Measurements from ENCODE around the gene CKAP2. TPM values are rescaled to one million over a fixed set of nuclear protein-coding genes. Genes with fewer than 3 reads are reported as not detected.

CKAP2 gene
- total RNA-seq, 1 experiment from 2014 or later, result 80.2 TPM

- H3K27me3 ChIP-seq (ENCODE audit: insufficient read depth, low read length), result no peaks in the 10 kb centered on the region
- no TSS peak for BruUV-seq (replicated peaks)
- H3K36me3 ChIP-seq (ENCODE audit: control insufficient read depth in 1 of 2, insufficient read depth in 2 of 2, low read length in 2 of 2), result peaks cover 11 to 24% of the 10 kb centered on the region in 2 experiments; a peak in 3 of 4 replicates
- peaks cover 53% of the 10 kb centered on the region for H3K79me2 ChIP-seq (ENCODE audit: insufficient read depth, low read length)
- no peak for TF ChIP-seq JUND (IDR thresholded peaks at IDR 0.05)
- peak; percentile 68 for TF ChIP-seq ZFX (IDR thresholded peaks at IDR 0.05)
- TF ChIP-seq RAD21 (IDR thresholded peaks at IDR 0.05; ENCODE audit: low read depth), result no peak
- no peak for TF ChIP-seq EZH2phosphoT487 (IDR thresholded peaks at IDR 0.05; ENCODE audit: borderline replicate concordance)
- no peak for TF ChIP-seq ZBTB33 (IDR thresholded peaks at IDR 0.05; ENCODE audit: extremely low read depth, insufficient replicate concordance, low read length)
- DNase-seq (ENCODE audit: low read depth, low spot score), result peak; percentile 49
- peak overlapping the region; percentile 93 for H3K27ac ChIP-seq (ENCODE audit: low read depth, low read length)
- CTCF ChIA-PET, result no interaction called here
- POLR2A ChIA-PET, result no interaction called here
- RAD21 ChIA-PET (ENCODE audit: low non-redundant PET in 1 of 2, low total read pairs in 2 of 2, uncharacterized antibody in 2 of 2, unreplicated experiment in 2 of 2), result no interaction called here
- peak overlapping the region; percentile 73 to 85 for H3K4me3 ChIP-seq (replicated peaks in 1 of 2; ENCODE audit: low read depth in 1 of 2, low read length in 2 of 2)
- peak overlapping the region; percentile 63 for H2AFZ ChIP-seq (ENCODE audit: low read depth, low read length, poor library complexity, severe bottlenecking)
- no peaks in the 10 kb centered on the region for H3K9me3 ChIP-seq (ENCODE audit: control insufficient read depth in 1 of 2, insufficient read depth in 1 of 2, low read depth in 1 of 2, low read length in 2 of 2)
- no peaks in the 10 kb centered on the region for H4K20me1 ChIP-seq (ENCODE audit: insufficient read depth)
- peak; percentile 68 for ATAC-seq
- peak overlapping the region; percentile 99 for H3K4me2 ChIP-seq (ENCODE audit: low read length)
- no peaks in the 10 kb centered on the region for H3K9me2 ChIP-seq (ENCODE audit: insufficient read depth)
- peak overlapping the region; percentile 89 for H3K9ac ChIP-seq (ENCODE audit: low read length)
- intact Hi-C loops (cut with micrococcal nuclease), result loop anchor here (2.0 to 10.0 kb wide), 2 partner anchors 107 to 301 kb away; partner anchors contain the start of gene NEK3
- H3K4me1 ChIP-seq (ENCODE audit: control insufficient read depth in 1 of 2, insufficient read depth in 2 of 2, low read length in 2 of 2), result peaks cover 13 to 31% of the 10 kb centered on the region in 2 experiments
Measured at GRCh38 chr13:52455677-52456041, 381 bp downstream of the CKAP2 start.

DNA sequence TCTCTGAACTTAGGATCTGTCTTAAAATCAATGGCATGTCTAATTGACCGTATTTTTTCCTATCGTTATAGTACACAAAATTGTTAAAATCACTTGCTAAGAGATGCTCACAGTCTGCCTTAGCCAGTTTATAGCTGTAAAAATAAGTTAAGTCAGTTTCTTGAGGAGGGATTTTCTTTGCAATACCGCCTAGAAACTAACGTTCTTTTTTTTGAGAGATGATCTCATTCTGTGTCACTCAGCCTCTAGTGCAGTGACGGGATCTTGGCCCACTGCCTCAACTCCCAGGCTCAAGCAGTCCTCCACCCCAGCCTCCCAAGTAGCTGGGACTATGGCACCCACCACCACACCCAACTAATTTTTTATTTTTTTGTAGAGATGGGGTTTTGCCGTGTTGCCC lies 4.4 kb downstream of the CKAP2 start:
- RAD21 ChIA-PET (ENCODE audit: low non-redundant PET in 1 of 2, low total read pairs in 2 of 2, uncharacterized antibody in 2 of 2, unreplicated experiment in 2 of 2), result no interaction called here
- Histone ChIP-seq H3K9ac (ENCODE audit: low read length) (no peak overlapping the region), H3K79me2 (ENCODE audit: insufficient read depth, low read length) (peaks cover 93% of the 10 kb centered on the region)

More for the DNA sequence above, 4.4 kb downstream of the CKAP2 start:
- no peak overlapping the region for H3K27ac ChIP-seq (ENCODE audit: low read depth, low read length)
- H3K4me3 ChIP-seq (replicated peaks in 1 of 2; ENCODE audit: low read depth in 1 of 2, low read length in 2 of 2), result no peak overlapping the region
- H2AFZ ChIP-seq (ENCODE audit: low read depth, low read length, poor library complexity, severe bottlenecking), result no peak overlapping the region
- POLR2A ChIA-PET, result no interaction called here
- DNase-seq (ENCODE audit: low read depth, low spot score) (no peak), ATAC-seq (no peak)
- H3K9me2 ChIP-seq (ENCODE audit: insufficient read depth), result no peaks in the 10 kb centered on the region
- H3K27me3 ChIP-seq (ENCODE audit: insufficient read depth, low read length), result no peaks in the 10 kb centered on the region
- H3K9me3 ChIP-seq (ENCODE audit: control insufficient read depth in 1 of 2, insufficient read depth in 1 of 2, low read depth in 1 of 2, low read length in 2 of 2), result no peaks in the 10 kb centered on the region
- CTCF ChIA-PET, result interaction anchor here (1.4 kb wide), 1 partner anchor 9 kb away, joined by 4 read pairs; the partner anchor contains the start of gene VPS36
- H3K36me3 ChIP-seq (ENCODE audit: control insufficient read depth in 1 of 2, insufficient read depth in 2 of 2, low read length in 2 of 2), result peaks cover 41 to 59% of the 10 kb centered on the region in 2 experiments
- H4K20me1 ChIP-seq (ENCODE audit: insufficient read depth), result no peaks in the 10 kb centered on the region
- intact Hi-C loops (cut with micrococcal nuclease), result loop anchor here (10.0 kb wide), 1 partner anchor 305 kb away; the partner anchor contains the start of gene NEK3
- peaks cover 5 to 10% of the 10 kb centered on the region in 2 experiments for H3K4me1 ChIP-seq (ENCODE audit: control insufficient read depth in 1 of 2, insufficient read depth in 2 of 2, low read length in 2 of 2)
- TF ChIP-seq POLR2AphosphoS5 (IDR thresholded peaks at IDR 0.05; ENCODE audit: low read depth, low read length), result no peak
- no peak for TF ChIP-seq TCF7L2 (IDR thresholded peaks at IDR 0.05; ENCODE audit: borderline replicate concordance, extremely low read depth, insufficient read depth, insufficient read length)
- no peak for TF ChIP-seq EZH2phosphoT487 (IDR thresholded peaks at IDR 0.05; ENCODE audit: borderline replicate concordance)
- TF ChIP-seq JUND (IDR thresholded peaks at IDR 0.05), result no peak
- TF ChIP-seq CEBPB (IDR thresholded peaks at IDR 0.05; ENCODE audit: low read depth), result no peak
- no peak for TF ChIP-seq EZH2 (IDR thresholded peaks at IDR 0.05)
- TF ChIP-seq ZBTB33 (IDR thresholded peaks at IDR 0.05; ENCODE audit: extremely low read depth, insufficient replicate concordance, low read length), result no peak
- TF ChIP-seq YY1 (IDR thresholded peaks at IDR 0.05; ENCODE audit: extremely low read depth, insufficient replicate concordance, low read depth, low read length), result no peak
- TF ChIP-seq, protein P1, sequence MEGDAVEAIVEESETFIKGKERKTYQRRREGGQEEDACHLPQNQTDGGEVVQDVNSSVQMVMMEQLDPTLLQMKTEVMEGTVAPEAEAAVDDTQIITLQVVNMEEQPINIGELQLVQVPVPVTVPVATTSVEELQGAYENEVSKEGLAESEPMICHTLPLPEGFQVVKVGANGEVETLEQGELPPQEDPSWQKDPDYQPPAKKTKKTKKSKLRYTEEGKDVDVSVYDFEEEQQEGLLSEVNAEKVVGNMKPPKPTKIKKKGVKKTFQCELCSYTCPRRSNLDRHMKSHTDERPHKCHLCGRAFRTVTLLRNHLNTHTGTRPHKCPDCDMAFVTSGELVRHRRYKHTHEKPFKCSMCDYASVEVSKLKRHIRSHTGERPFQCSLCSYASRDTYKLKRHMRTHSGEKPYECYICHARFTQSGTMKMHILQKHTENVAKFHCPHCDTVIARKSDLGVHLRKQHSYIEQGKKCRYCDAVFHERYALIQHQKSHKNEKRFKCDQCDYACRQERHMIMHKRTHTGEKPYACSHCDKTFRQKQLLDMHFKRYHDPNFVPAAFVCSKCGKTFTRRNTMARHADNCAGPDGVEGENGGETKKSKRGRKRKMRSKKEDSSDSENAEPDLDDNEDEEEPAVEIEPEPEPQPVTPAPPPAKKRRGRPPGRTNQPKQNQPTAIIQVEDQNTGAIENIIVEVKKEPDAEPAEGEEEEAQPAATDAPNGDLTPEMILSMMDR (IDR thresholded peaks at IDR 0.05 in 2 of 3, conservative IDR thresholded peaks at IDR 0.05 in 1 of 3; ENCODE audit: borderline replicate concordance in 1 of 3, insufficient read depth in 1 of 3, low read depth in 2 of 3, low read length in 2 of 3), result no peak
- H3K4me2 ChIP-seq (ENCODE audit: low read length), result no peak overlapping the region
- no TSS peak for BruUV-seq (replicated peaks)
